SK-N-SH treated with all-trans-retinoic acid at 6 μM for 48 hours (cell line): ENCODE measurements around the gene SYNE2.
"Not testable (repeated sequence)": the region's sequence is repeated elsewhere in the genome, so short reads cannot be mapped to it uniquely, and the experiment has no call there.

Source experiments
- ATAC-seq: fragments of 200-7000 bp; cut with Tn5 transposase; 3 replicates; pipeline ENCODE4 v1.9.1; 2020; ENCODE audit warnings: mild to moderate bottlenecking, moderate library complexity
- ARNTL ChIP-seq: fragments of 450-650 bp; formaldehyde crosslinking; IDR thresholded peaks from 2 replicates; pipeline ENCODE4 v1.5.0; 2020; ENCODE audit warnings: low read depth, mild to moderate bottlenecking, moderate library complexity, borderline replicate concordance
- BACH2 ChIP-seq: fragments of 250-450 bp; sonication (Bioruptor Pico); IDR thresholded peaks from 2 replicates; pipeline ENCODE4 v1.9.0; 2021; ENCODE audit warnings: mild to moderate bottlenecking, borderline replicate concordance
- CSDC2 ChIP-seq: fragments of 250-450 bp; sonication (Bioruptor Pico); IDR thresholded peaks from 2 replicates; pipeline ENCODE4 v1.5.0; 2020; ENCODE audit warnings: mild to moderate bottlenecking, moderate library complexity
- CSRNP3 ChIP-seq: fragments of 250-450 bp; sonication (Bioruptor Pico); IDR thresholded peaks from 2 replicates; pipeline ENCODE4 v1.5.1; 2021; ENCODE audit warnings: mild to moderate bottlenecking, moderate library complexity
- ESRRG ChIP-seq: fragments of 250-450 bp; sonication (Bioruptor Pico); IDR thresholded peaks from 2 replicates; pipeline ENCODE4 v1.6.1; 2021; ENCODE audit warnings: mild to moderate bottlenecking
- GLIS3 ChIP-seq: fragments of 250-450 bp; sonication (Bioruptor Pico); IDR thresholded peaks from 2 replicates; pipeline ENCODE4 v1.5.0; 2020; ENCODE audit warnings: mild to moderate bottlenecking, moderate library complexity
- ISL1 ChIP-seq: fragments of 250-450 bp; sonication (Bioruptor Pico); IDR thresholded peaks from 2 replicates; pipeline ENCODE4 v2.1.2; 2022; ENCODE audit warnings: mild to moderate bottlenecking, moderate library complexity
- OSR1 ChIP-seq: fragments of 250-450 bp; sonication (Bioruptor Pico); IDR thresholded peaks from 2 replicates; pipeline ENCODE4 v1.8.0; 2022; ENCODE audit warnings: moderate library complexity, mild to moderate bottlenecking, inconsistent platforms
- PATZ1 ChIP-seq: fragments of 250-450 bp; sonication (Bioruptor Pico); IDR thresholded peaks from 2 replicates; pipeline ENCODE4 v1.8.0; 2020; ENCODE audit warnings: mild to moderate bottlenecking, moderate library complexity, borderline replicate concordance
- PPARA ChIP-seq: fragments of 250-450 bp; sonication (Bioruptor Pico); IDR thresholded peaks from 2 replicates; pipeline ENCODE4 v1.5.0; 2020; ENCODE audit warnings: mild to moderate bottlenecking, borderline replicate concordance
- RARB ChIP-seq: fragments of 250-450 bp; sonication (Bioruptor Pico); IDR thresholded peaks from 2 replicates; pipeline ENCODE4 v1.8.0; 2021; ENCODE audit warnings: mild to moderate bottlenecking, moderate library complexity
- SNAI2 ChIP-seq: fragments of 250-450 bp; sonication (Bioruptor Pico); IDR thresholded peaks from 2 replicates; pipeline ENCODE4 v1.5.0; 2020; ENCODE audit warnings: mild to moderate bottlenecking, moderate library complexity
- TCF4 ChIP-seq: fragments of 250-450 bp; sonication (Bioruptor Pico); IDR thresholded peaks from 2 replicates; pipeline ENCODE4 v1.8.0; 2021; ENCODE audit warnings: mild to moderate bottlenecking, moderate library complexity, borderline replicate concordance
- TOX ChIP-seq: fragments of 250-450 bp; sonication (Bioruptor Pico); IDR thresholded peaks from 2 replicates; pipeline ENCODE4 v1.8.0; 2021; ENCODE audit warnings: mild to moderate bottlenecking, moderate library complexity, borderline replicate concordance
- TSHZ2 ChIP-seq: fragments of 250-450 bp; sonication (Bioruptor Pico); IDR thresholded peaks from 2 replicates; pipeline ENCODE4 v1.5.0; 2020; ENCODE audit warnings: mild to moderate bottlenecking, moderate library complexity
- ZFP3 ChIP-seq: fragments of 250-450 bp; sonication (Bioruptor Pico); IDR thresholded peaks from 2 replicates; pipeline ENCODE4 v1.5.0; 2020; ENCODE audit warnings: mild to moderate bottlenecking, moderate library complexity
- ZFP30 ChIP-seq: fragments of 450-650 bp; formaldehyde crosslinking; IDR thresholded peaks from 2 replicates; pipeline ENCODE4 v1.5.0; 2022; ENCODE audit warnings: mild to moderate bottlenecking, moderate library complexity
- ZNF70 ChIP-seq: fragments of 450-650 bp; formaldehyde crosslinking; IDR thresholded peaks from 2 replicates; pipeline ENCODE4 v1.5.0; 2020; ENCODE audit warnings: mild to moderate bottlenecking, moderate library complexity
- ZNF8 ChIP-seq: fragments of 450-650 bp; formaldehyde crosslinking; IDR thresholded peaks from 2 replicates; pipeline ENCODE4 v1.5.0; 2020; ENCODE audit warnings: mild to moderate bottlenecking, moderate library complexity
- TF ChIP-seq, protein P1 (sequence below): fragments of 250-450 bp; sonication (Bioruptor Pico); IDR thresholded peaks from 2 replicates; pipeline ENCODE4 v1.8.0; 2021; ENCODE audit warnings: low read depth, mild to moderate bottlenecking, moderate library complexity, borderline replicate concordance
- TF ChIP-seq, protein P2 (sequence below): fragments of 250-450 bp; sonication (Bioruptor Pico); IDR thresholded peaks from 2 replicates; pipeline ENCODE4 v1.5.1; 2020; ENCODE audit warnings: low read depth, mild to moderate bottlenecking, moderate library complexity

The SYNE2 gene

GRCh38 chr14:64176330-64176729, 323.5 kb downstream of the SYNE2 start (continued):
- no peak for TF ChIP-seq CSRNP3 (CRISPR knock-in tag)
- TF ChIP-seq, protein P1, sequence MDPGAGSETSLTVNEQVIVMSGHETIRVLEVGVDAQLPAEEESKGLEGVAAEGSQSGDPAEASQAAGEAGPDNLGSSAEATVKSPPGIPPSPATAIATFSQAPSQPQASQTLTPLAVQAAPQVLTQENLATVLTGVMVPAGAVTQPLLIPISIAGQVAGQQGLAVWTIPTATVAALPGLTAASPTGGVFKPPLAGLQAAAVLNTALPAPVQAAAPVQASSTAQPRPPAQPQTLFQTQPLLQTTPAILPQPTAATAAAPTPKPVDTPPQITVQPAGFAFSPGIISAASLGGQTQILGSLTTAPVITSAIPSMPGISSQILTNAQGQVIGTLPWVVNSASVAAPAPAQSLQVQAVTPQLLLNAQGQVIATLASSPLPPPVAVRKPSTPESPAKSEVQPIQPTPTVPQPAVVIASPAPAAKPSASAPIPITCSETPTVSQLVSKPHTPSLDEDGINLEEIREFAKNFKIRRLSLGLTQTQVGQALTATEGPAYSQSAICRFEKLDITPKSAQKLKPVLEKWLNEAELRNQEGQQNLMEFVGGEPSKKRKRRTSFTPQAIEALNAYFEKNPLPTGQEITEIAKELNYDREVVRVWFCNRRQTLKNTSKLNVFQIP (CRISPR knock-in tag), result no peak
- no peak for TF ChIP-seq ZNF8 (CRISPR knock-in tag)
- no peak for TF ChIP-seq TSHZ2 (CRISPR knock-in tag)
- no peak for TF ChIP-seq CSDC2

DNA sequence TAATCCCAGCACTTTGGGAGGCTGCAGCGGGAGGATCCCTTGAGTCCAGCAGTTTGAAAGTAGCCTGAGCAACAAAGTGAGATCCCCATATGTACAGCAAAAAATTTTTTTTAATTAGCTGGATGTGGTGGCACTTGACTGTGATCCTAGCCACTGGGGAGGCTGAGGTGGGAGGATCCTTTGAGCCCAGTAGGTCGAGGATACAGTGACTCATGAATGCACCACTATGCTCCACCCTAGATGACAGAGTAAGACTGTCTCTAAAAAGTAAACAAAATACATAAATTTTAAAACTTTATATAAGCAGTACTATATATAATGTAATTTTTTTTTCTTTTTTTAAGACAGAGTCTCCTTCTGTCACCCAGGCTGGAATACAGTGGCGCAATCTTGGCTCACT, 326.0 kb downstream of the SYNE2 start:
- no peak for ATAC-seq

DNA sequence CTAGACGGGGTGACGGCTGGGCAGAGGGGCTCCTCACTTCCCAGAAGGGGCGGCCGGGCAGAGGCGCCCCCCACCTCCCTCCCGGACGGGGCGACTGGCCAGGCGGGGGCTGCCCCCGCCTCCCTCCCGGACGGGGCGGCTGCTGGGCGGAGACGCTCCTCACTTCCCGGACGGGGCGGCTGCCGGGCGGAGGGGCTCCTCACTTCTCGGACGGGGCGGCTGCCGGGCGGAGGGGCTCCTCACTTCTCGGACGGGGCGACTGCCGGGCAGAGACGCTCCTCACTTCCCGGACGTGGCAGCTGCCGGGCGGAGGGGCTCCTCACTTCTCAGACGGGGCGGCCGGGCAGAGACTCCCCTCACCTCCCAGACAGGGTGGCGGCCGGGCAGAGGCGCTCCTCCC, 330.1 kb downstream of the SYNE2 start:
- not testable (repeated sequence) for ATAC-seq

More for the DNA sequence above, 326.0 kb downstream of the SYNE2 start:
- TF ChIP-seq TOX (CRISPR knock-in tag), result no peak
- no peak for TF ChIP-seq ESRRG (CRISPR knock-in tag)
- TF ChIP-seq ZFP3, result no peak
- TF ChIP-seq PPARA, result no peak
- no peak for TF ChIP-seq OSR1 (CRISPR knock-in tag)
- TF ChIP-seq RARB (CRISPR knock-in tag), result no peak
- no peak for TF ChIP-seq CSRNP3 (CRISPR knock-in tag)
- no peak for TF ChIP-seq TCF4 (CRISPR knock-in tag)
- TF ChIP-seq ARNTL (CRISPR knock-in tag), result no peak
- TF ChIP-seq SNAI2 (CRISPR knock-in tag), result no peak
- TF ChIP-seq ISL1 (CRISPR knock-in tag), result no peak
- TF ChIP-seq GLIS3 (CRISPR knock-in tag), result no peak
- TF ChIP-seq PATZ1, result no peak
- no peak for TF ChIP-seq ZFP30 (CRISPR knock-in tag)
- no peak for TF ChIP-seq ZNF70 (CRISPR knock-in tag)
- no peak for TF ChIP-seq BACH2 (CRISPR knock-in tag)
- TF ChIP-seq, protein P2, sequence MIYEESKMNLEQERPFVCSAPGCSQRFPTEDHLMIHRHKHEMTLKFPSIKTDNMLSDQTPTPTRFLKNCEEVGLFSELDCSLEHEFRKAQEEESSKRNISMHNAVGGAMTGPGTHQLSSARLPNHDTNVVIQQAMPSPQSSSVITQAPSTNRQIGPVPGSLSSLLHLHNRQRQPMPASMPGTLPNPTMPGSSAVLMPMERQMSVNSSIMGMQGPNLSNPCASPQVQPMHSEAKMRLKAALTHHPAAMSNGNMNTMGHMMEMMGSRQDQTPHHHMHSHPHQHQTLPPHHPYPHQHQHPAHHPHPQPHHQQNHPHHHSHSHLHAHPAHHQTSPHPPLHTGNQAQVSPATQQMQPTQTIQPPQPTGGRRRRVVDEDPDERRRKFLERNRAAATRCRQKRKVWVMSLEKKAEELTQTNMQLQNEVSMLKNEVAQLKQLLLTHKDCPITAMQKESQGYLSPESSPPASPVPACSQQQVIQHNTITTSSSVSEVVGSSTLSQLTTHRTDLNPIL, result no peak
- no peak for TF ChIP-seq TSHZ2 (CRISPR knock-in tag)
